Epithelial cell of proximal tubule (primary cell): ENCODE data around the gene SENP1. TPM values are rescaled to one million over a fixed set of nuclear protein-coding genes. Genes with fewer than 3 reads are reported as not detected.

ENCODE experiments used
- DNase-seq: peaks from one replicate; pipeline ENCODE4 v3.0.0-alpha.2; 2011; ENCODE audit warnings: low read depth
- H3K4me3 ChIP-seq: 2 replicates; pipeline ENCODE4 v1.5.1; 2011; ENCODE audit warnings: low read depth, mild to moderate bottlenecking, low read length
- total RNA-seq: library from RNA; depleted of rRNA; stranded (reverse); fragments of >200 nt; gene quantifications from 2 replicates; pipeline ENCODE4 v1.2.3, GENCODE V29; 2015
- TF ChIP-seq, protein P1 (sequence below): conservative IDR thresholded peaks from 2 replicates; pipeline ENCODE4 v1.5.1; 2012; ENCODE audit warnings: low read depth, mild to moderate bottlenecking, low read length

Gene SENP1
- total RNA-seq, 1 donor from 2014 or later: 10.3 TPM

DNA sequence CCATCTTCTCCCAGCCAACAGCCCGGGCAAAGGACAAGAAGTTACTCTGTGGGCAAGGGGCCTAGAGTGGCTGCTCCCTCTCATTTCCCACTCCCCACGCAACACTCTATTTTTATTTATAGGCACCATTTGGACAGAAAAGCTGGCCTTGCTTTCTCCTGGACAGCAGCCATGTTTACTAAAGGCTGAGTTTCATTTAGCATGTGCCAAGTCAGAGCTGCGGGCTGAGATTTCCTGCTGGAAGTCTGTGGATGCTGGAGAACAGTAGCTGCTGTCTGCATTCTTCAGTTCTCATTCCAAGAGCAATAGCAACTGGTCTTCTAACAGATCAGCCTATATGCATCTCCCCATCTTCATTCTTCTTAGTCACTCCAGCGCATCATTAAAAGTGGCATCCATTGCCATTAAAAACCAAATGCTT, 109.9 kb downstream of the SENP1 start:
- DNase-seq: no peak
- TF ChIP-seq, protein P1, sequence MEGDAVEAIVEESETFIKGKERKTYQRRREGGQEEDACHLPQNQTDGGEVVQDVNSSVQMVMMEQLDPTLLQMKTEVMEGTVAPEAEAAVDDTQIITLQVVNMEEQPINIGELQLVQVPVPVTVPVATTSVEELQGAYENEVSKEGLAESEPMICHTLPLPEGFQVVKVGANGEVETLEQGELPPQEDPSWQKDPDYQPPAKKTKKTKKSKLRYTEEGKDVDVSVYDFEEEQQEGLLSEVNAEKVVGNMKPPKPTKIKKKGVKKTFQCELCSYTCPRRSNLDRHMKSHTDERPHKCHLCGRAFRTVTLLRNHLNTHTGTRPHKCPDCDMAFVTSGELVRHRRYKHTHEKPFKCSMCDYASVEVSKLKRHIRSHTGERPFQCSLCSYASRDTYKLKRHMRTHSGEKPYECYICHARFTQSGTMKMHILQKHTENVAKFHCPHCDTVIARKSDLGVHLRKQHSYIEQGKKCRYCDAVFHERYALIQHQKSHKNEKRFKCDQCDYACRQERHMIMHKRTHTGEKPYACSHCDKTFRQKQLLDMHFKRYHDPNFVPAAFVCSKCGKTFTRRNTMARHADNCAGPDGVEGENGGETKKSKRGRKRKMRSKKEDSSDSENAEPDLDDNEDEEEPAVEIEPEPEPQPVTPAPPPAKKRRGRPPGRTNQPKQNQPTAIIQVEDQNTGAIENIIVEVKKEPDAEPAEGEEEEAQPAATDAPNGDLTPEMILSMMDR: no peak
- H3K4me3 ChIP-seq: no peak overlapping the region

DNA sequence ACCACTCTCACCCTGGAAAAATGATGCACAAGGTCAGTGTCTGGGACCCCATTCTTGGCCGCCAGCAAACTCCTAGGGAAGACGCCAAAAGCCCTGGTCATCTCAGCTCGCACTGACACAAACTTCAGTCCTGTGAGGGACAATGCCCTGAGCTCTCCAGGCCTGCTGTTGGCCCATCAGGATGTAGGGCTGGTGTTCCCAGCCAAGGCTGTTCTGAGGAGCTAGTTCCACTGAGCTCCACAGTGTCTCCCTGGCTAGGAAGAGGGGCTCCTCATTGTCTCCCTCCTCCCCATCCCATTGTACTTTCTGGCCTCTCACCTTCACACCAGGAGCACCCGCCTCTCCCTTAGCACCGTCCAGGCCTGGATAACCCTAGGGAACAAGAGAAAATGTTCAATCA, 112.4 kb downstream of the SENP1 start:
- no peak overlapping the region for H3K4me3 ChIP-seq
- TF ChIP-seq, protein P1: no peak
- no peak for DNase-seq

Other genes with a start within 250 kb of the SENP1 start
- 4.7 and 6.7 TPM in 2 replicates for gene VDR, start 201.1 kb downstream of the SENP1 start, total RNA-seq
- gene TMEM106C, start 142.5 kb downstream of the SENP1 start, total RNA-seq: 159 and 164 TPM in 2 replicates
- gene COL2A1, start 101.6 kb downstream of the SENP1 start, total RNA-seq: 0.69 and 3.2 TPM in 2 replicates
- gene PFKM, start 13.3 kb upstream of the SENP1 start, total RNA-seq: 23.9 and 42.5 TPM in 2 replicates
- gene ASB8, start 51.4 kb upstream of the SENP1 start, total RNA-seq: 8.6 and 13.6 TPM in 2 replicates
- gene CCDC184, start 77.6 kb upstream of the SENP1 start, total RNA-seq: 0.12 and 0.29 TPM in 2 replicates
- gene OR10AD1, start 97.2 kb upstream of the SENP1 start, total RNA-seq: not detected in 2 replicates
- gene ZNF641, start 244.8 kb upstream of the SENP1 start, total RNA-seq: 3.5 and 5.8 TPM in 2 replicates